DMS 273 (cell line): ENCODE measurements around the gene LCP2.
"Not testable (repeated sequence)": the region's sequence is repeated elsewhere in the genome, so short reads cannot be mapped to it uniquely, and the experiment has no call there.

ENCODE experiments used
- DNase-seq: peaks from one replicate; lab custom pipeline; 2025; ENCODE audit not compliant: unreplicated experiment; lab: John Stamatoyannopoulos, UW

The LCP2 gene

DNA sequence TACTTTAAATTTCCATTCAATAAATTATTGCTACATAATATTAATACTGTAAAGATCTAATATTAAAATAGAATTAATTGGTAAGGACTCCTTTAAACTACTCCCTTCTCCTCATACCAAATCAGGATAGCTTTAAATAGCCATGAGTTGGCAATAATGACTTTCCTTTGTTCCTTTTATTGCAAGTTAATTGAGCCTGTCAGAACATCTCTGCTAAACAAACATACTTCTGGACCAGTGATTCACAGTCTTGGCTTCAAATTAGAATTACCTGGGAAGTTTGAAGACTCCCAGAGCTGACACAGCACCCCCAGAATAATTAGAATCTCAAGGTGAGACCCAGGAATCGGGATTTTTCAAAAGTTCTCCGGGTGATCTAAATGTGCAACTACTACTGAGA lies 46.1 kb downstream of the LCP2 start:
- no peak for DNase-seq

- DNase-seq = no peak
Observed at GRCh38 chr5:170250810-170251317, 46.7 kb downstream of the LCP2 start.

DNA sequence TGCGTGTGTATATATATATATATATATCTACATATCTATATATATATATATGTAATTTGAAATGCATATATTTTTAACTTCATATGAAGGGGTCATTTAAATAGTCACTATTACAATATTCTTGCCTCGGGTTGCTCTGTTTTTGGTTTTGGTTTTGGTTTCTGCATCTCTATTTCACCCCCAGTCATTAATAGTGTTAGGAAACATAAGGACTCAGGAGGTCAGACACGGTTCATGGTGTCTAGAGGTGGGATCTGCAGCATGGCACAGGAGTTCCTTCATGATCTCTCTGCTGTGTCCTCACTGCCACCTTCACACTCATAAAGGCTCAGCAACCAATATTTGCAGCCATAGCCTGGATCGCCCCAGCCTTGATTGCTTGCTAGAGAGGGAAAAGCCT lies 48.2 kb downstream of the LCP2 start:
- no peak for DNase-seq

DNA sequence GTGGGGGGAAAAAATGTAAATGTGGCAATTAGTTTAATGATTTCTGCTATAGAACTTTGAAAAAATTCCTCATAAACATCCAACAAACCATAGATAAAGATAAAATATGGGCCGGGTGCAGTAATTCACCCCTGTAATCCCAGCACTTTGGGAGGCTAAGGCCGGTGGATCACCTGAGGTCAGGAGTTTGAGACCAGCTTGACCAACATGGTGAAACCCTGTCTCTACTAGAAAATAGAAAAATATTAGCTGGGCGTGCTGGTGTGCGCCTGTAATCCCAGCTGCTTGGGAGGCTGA lies 48.7 kb downstream of the LCP2 start:
- DNase-seq = not testable (repeated sequence)

DNA sequence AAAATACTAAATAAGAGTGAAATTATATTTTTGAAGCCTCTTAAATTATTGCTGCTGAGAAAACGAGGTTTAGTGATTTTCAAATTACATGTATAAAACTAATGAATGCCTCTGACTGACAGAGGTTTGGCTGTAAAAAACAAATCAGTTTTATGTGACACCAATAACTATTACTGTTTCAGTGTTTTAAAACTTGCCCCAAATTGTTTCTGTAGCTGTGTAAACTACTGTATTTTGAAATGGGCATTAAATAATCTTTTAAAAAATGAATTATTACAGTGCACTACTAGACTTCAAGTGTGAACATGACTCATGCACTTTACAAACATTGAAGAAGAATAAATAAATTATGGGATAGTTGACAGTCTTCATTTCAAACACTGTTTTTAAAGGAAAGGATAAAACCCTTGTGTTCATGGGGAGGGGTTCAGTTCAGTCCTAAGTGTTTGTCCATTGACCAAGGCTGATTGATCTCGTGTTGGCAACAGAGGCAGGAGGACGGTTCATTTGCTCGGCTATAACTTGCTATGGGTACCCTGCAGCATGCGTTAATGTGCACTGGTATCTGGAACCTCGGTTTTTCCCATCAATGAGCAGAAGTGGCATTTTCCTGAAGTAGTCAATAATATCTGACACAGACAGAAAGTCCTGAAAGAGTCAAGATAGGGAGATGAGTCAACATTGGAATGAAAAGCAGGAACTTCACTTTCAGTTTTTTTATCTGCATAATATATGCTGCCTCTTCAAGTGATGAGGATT lies 49.2 kb downstream of the LCP2 start:
- DNase-seq = no peak

DNA sequence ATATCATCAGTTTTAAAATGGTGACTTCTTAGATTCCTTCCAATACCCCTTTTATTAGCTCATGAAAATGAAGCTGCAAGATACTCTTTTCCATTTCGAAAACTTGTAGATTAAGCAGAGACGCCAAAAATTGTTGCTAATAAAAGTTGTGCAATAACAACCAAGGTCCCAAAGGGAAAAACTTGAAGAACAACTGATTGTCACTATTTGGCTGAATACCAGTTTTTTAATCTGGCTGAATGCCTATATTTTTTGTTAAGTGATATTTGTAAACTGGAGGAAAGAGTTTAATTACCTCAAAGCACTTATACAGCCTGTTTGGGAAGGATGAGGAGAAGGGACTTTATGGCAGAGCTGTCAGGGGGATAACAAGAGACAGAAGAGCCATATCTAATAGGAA lies 50.2 kb downstream of the LCP2 start:
- DNase-seq = no peak

DNA sequence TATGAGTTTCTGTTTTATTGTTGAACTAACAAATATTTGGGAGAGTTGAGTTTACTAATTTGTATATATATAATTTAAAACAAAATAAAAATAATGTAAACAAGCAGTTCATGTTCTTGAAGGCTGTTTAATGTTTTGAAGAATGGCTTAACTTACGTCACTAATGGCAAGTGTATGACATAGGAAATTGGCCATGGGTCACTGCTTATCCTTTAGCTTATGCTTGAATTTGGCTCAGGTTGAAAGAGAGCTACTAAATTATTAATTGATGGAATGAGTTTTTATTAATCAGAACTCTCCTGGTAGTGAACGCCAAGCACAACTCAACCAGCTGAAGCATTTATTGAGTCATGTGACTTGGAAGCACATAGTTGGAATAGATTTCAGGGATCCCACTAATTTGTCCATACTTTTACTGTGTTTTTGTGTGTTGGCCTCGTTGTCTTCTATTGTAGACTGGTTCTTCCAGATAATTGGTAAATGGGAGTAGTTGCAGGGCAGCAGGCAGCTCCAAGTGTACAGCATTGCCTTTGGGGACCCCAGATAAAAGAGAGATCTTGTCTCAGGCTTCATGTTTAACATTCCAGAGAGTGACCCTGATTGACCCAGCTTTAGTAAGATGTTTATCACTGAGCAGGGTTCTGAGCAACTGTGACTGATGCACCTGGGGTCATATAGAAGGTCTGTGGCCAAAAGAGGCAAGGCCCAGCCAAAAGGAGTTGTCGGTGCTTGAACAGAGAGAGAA lies 51.3 kb downstream of the LCP2 start:
- DNase-seq = no peak

DNA sequence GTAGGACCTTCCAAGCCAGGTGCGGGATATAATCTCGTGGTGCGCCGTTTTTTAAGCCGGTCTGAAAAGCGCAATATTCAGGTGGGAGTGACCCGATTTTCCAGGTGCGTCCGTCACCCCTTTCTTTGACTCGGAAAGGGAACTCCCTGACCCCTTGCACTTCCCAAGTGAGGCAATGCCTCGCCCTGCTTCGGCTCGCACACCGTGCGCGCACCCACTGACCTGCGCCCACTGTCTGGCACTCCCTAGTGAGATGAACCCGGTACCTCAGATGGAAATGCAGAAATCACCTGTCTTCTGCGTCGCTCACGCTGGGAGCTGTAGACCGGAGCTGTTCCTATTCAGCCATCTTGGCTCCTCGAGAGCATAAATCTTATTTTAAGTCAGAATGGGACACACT lies 52.1 kb downstream of the LCP2 start:
- not testable (repeated sequence) for DNase-seq

DNA sequence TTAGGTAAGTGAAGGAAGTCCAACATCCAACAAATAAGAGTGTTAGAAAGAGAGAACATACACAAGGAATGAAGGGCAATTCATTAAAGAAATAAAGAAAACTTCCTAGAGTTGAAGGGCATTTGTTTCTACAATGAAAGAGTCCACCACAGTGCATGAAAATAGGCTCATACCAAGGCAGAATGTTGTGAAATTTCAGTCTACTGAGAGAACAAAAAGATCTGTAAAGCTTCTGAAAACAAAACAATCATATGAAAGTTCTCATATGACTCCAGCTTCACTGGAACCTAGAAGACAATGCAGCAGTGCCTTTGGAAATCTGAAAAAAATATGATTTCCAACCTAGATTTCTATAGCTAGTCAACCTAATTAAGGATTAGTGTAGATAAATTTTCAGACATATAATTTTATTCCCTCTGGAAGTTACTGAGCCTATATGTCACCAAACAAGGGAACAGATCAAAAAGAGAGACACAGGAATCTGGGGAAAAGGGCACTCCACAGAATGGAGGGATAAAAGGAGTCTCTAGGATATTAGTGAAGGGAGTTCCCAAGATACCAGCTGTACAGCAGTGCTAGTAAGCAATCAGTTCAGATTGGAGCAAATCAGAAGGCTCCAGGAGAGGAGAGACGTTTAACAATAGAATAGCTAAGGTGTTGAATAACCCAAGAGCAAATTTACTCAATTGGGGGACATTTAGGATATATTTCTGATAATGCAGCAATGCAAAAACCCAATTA lies 59.0 kb downstream of the LCP2 start:
- DNase-seq = no peak

DNA sequence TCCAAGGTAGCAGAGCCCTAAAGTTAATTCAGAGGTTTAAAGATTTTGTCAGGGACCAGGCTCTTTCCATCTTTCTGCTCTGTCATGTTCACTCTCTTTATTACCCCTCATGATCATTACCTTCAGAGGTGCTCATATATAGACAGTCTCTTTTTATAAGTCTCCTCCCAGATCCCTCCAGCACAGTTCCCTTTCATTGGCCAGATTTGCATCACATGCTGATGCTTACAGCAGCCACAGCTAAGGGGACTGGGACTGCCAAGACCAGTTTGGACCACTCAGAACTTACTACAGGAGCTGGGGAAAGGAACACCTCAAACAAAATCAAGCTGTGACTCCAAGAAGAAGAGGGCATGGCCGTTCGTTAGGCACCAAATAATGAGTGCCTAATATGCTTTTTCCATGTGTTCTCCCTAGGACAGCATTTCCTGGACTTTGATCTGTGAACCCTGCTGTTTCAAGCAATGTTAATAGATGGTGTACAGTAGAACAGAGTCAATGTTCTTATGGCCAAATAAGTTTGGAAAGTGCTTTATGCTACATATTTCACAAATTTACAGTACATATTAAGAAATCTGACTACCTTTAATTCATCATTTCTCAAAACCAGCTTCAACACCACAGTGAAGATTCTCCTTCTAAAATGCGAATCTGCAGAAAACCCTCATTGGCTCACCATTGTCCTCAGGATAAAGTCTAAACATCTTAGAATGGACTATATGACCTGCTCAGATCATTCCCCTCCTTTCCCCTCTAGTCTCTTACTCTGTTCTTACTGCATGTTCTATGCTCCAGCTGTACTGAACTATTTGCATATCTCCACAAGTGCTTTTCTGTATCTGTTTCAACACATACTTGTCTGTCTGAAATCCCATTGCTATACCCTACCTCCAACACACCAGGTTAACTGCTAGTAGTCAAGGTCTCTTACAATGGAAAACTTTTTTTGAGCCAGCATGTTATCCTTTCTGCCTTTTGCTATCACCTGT lies 61.4 kb downstream of the LCP2 start:
- DNase-seq = no peak

DNA sequence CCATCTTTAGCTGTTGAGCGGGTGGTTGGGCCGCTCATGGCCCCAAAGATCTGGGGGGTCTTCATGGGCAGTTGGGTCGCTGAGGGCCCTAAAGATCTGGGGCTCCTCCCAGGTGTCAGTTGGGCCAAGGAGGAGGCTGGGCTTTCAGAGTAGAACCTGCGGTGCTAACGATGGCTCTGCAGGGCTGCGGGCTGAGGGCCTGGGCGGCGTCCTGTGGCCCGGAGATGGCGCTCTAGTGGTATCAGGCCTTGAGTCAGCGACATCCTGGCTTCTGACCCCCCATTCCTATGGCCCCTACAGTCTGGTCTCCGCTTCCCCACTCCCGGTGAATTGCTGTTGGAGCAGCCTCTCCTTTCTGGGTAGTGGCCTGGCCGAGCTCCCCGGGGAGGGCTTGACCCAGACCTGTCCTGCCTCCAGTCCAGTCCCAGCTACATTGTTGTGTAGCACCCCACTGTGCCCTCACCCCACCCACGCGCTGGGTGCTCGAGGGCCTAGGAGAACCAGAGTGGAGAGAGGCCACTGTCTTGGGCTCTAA lies 64.2 kb downstream of the LCP2 start:
- no peak for DNase-seq

DNA sequence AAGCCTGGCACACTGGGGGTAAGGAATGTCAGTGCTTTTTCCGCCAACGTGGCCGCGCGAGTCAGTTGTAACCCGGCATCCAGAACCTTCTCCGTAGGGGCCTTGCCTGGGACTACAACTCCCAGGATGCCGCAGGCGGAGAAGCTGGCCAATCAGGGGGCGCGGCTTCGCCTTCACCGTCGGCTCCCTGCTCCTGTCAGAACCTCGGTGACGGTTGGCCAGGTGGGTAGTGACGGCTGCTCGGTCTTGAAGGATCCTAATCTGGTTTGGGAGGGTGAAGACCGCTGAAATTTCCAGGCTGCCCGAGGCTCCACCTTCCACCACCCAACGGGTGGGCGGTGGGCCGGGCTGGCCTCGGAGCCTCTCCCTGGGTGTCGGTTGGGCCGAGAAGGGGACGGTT lies 64.8 kb downstream of the LCP2 start, which contains the start of gene C5orf58:
Gene C5orf58 (plus strand): TSS at position 200 of the 400 bp plus-strand sequence. CDS start 1,992 bp downstream, outside the sequence.
- no peak for DNase-seq

DNA sequence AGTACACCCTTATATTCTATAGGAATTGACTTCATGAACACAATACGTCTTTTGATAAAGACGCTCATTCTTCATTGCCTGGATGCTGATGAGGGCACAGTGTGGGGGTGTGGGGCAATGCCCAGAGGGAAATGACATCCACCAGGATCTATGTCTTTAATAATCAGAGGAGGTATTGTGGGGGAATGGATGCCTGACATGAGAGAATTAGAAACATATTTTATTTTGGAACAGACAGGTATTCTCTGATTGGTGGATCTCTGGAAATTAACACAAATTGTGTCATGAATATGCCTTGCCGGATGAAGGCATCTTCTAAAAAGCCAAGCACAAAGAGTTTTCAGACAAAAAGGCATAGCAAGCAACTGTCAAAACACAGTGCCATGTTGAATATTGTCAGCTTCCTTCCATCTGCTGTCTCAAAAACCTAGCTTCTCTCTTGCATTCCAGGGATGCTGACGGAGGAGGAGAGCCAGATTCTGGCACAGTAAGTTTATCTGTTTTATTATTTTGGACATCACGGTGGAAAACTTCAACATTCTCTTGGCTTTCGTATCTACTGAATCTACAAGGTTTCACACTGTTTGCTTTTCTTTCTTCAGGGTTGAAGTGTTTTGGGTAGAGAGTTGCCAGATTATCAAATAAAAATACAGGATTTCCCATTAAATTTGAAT lies 68.7 kb downstream of the LCP2 start:
- DNase-seq = no peak

GRCh38 chr5:170226661-170227060 lies 70.9 kb downstream of the LCP2 start:
- DNase-seq = no peak

- no peak for DNase-seq
Observed at GRCh38 chr5:170226129-170226615, 71.4 kb downstream of the LCP2 start.

DNA sequence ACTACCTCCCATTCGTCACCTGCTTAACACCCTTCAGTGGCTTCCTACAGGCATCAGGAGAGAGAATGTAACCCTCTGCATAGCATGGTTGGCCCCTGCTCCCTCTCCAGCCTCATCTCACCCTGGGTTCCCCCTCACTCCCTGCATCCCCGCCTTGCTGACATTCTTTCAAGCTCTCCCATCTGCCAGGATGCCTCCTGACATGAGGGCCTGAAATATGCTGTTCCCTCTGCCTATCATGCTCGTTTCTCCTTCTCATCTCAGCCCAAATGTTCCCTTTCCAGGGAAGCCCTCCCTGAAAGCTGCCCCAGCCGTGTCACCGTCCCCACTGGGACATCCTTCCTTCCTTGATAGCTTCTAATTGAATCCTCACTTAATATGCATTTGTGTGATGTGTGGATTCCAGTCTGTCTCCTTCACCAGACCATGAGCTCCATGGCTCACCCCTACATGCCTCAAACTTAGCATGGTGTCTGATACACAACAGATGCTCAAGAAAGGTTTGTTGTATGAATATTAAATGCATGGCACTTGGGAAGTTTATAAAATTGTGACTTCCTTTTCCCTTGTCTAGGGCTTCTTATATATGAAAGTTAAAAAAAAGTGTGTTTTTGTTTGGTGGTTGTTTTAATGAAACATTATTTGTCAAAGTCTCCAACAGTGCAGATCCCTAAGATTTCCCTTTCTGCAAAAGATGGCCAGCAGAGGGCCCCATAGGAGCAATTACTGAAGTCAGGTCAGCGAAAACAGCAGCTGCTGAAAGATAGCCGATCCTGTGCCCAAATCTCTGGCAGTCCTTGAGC lies 72.0 kb downstream of the LCP2 start:
- DNase-seq = peak; percentile 84

DNA sequence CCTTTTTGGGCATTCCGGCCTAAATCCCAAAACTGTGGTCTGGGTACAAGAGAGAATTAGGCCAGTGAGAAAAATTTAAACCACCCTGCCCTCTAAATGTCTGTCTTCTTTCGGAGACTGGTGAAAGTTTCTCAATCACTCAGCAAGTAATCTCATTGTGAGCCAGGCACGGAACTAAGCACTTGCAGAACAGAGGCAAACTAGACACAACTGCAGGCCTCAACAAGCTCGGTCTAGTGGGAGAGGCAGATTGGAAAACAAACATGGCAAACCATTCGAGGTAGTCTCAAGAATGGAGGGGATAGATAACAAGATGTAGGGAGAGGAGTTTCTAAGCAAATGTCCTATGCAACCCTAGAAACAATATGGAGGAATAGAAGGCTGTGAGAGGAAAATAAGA lies 73.7 kb downstream of the LCP2 start:
- DNase-seq = no peak

- DNase-seq = no peak
Observed at GRCh38 chr5:170223360-170223759, 74.2 kb downstream of the LCP2 start.

DNA sequence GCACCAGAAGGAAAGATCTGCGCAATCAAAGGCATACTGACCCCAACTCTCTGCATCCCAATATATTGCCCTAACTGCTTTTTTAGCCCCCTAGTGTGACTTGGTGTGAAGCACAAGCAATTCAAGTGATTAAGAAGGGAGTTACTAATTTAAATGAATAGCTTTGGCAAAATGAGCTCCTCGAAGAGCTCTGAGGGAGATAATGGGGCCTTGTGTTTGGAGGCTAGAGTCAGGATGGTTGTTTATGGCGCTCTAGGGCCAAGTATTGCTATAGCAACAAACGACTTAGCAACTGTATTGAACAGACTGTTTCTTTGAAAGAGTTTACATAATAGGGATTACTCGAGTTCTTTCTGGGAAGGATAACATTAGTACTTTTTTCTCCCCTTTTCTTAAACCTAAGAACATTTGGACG lies 76.2 kb downstream of the LCP2 start:
- peak; percentile 22 for DNase-seq
